Amygdala (tissue), 56 donors: ENCODE data around the gene CAMTA2.

Experiments used
- DNase-seq, 56 donors: peaks; one replicate each; lab custom pipeline; 2025; lab: John Stamatoyannopoulos, UW

Gene CAMTA2

GRCh38 chr17:4948931-4949320, 38.5 kb downstream of the CAMTA2 start:
- peak in 43 of 56 donors; percentile 36 to 84 (median 69) for DNase-seq

- DNase-seq: peak in 55 of 56 donors; percentile 45 to 90 (median 78)
These were observed 39.1 kb downstream of the CAMTA2 start, which contains the start of gene PFN1 for GRCh38 chr17:4948166-4948930. Gene PFN1, minus strand, starts transcription at chr17:4948530. Its CDS starts 136 bp downstream, at chr17:4948394.

GRCh38 chr17:4947411-4948165, 39.9 kb downstream of the CAMTA2 start:
- peak in 23 of 56 donors; percentile 19 to 67 (median 41) for DNase-seq

- DNase-seq: peak in 1 of 56 donors; percentile 8
These were observed 40.5 kb downstream of the CAMTA2 start for GRCh38 chr17:4947010-4947410.

GRCh38 chr17:4946312-4946976, 41.0 kb downstream of the CAMTA2 start:
- DNase-seq: no peak

- DNase-seq: no peak
These were observed 41.6 kb downstream of the CAMTA2 start for GRCh38 chr17:4945944-4946280.

- peak in 18 of 56 donors; percentile 1 to 57 (median 21) for DNase-seq
These were observed 42.1 kb downstream of the CAMTA2 start for GRCh38 chr17:4945176-4945943.

GRCh38 chr17:4944554-4945175, 42.8 kb downstream of the CAMTA2 start:
- no peak for DNase-seq

GRCh38 chr17:4944163-4944553, 43.3 kb downstream of the CAMTA2 start:
- DNase-seq: no peak

GRCh38 chr17:4942760-4943508, 44.5 kb downstream of the CAMTA2 start:
- DNase-seq: no peak

GRCh38 chr17:4941319-4941610, 46.2 kb downstream of the CAMTA2 start:
- DNase-seq: no peak

GRCh38 chr17:4940555-4941318, 46.7 kb downstream of the CAMTA2 start:
- peak in 1 of 56 donors; percentile 48 for DNase-seq

- peak; percentile 83 to 99 (median 95) for DNase-seq
These were observed 47.5 kb downstream of the CAMTA2 start, which contains the start of the genes RNF167 and SLC25A11 for GRCh38 chr17:4939796-4940554. Gene RNF167, plus strand, starts transcription at chr17:4940268. Its CDS starts 642 bp downstream, at chr17:4940910. Gene SLC25A11, minus strand, starts transcription at chr17:4940046. Its CDS starts 136 bp downstream, at chr17:4939910.

- DNase-seq: no peak
These were observed 48.0 kb downstream of the CAMTA2 start for GRCh38 chr17:4939546-4939795.

GRCh38 chr17:4938688-4939545, 48.6 kb downstream of the CAMTA2 start:
- no peak for DNase-seq

- DNase-seq: no peak
These were observed 49.4 kb downstream of the CAMTA2 start for GRCh38 chr17:4938069-4938491.

- no peak for DNase-seq
These were observed 49.9 kb downstream of the CAMTA2 start for GRCh38 chr17:4937553-4937952.
